NCI-H1105 treated with DMSO at 0.1 percent for 48 hours (cell line): Measurements from ENCODE around the gene TBC1D30.
"Not testable (repeated sequence)": the region's sequence is repeated elsewhere in the genome, so short reads cannot be mapped to it uniquely, and the experiment has no call there.

Source experiments
- DNase-seq: peaks from one replicate; lab custom pipeline; 2025; lab: John Stamatoyannopoulos, UW

The TBC1D30 gene, protein sequence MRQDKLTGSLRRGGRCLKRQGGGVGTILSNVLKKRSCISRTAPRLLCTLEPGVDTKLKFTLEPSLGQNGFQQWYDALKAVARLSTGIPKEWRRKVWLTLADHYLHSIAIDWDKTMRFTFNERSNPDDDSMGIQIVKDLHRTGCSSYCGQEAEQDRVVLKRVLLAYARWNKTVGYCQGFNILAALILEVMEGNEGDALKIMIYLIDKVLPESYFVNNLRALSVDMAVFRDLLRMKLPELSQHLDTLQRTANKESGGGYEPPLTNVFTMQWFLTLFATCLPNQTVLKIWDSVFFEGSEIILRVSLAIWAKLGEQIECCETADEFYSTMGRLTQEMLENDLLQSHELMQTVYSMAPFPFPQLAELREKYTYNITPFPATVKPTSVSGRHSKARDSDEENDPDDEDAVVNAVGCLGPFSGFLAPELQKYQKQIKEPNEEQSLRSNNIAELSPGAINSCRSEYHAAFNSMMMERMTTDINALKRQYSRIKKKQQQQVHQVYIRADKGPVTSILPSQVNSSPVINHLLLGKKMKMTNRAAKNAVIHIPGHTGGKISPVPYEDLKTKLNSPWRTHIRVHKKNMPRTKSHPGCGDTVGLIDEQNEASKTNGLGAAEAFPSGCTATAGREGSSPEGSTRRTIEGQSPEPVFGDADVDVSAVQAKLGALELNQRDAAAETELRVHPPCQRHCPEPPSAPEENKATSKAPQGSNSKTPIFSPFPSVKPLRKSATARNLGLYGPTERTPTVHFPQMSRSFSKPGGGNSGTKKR

DNA sequence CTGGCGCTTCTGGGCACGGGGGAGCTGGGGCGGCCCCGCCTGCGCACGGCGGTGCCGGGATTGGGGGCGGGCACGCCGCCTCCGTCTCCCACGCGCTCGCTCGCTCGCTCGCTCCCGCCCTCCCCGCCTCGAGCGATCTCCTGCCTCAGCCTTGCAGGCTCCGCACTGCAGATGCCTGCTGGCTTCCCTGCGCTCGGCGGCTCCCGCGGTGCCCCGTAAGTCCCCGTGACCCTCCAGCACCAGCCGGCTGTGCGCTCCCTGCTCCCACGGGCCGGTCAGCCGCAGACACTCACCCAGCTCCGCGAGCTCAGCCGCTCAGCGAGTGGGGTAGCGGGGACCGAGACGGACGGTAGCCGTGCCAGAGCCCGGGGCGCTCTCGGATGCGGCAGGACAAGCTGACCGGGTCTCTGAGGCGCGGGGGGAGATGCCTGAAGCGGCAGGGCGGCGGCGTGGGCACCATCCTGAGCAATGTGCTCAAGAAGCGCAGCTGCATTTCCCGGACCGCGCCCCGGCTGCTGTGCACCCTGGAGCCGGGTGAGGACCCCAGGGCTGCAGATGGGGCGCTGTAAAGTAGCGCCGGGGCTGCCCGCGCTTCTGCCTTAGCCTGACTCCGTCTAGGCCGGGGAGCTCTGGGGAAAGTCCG is at the start of gene TBC1D30:
TBC1D30 (plus strand) TSS at position 148 of the 643 bp plus-strand sequence; CDS start at position 381, 233 bp downstream.
- peak; percentile 76 for DNase-seq

DNA sequence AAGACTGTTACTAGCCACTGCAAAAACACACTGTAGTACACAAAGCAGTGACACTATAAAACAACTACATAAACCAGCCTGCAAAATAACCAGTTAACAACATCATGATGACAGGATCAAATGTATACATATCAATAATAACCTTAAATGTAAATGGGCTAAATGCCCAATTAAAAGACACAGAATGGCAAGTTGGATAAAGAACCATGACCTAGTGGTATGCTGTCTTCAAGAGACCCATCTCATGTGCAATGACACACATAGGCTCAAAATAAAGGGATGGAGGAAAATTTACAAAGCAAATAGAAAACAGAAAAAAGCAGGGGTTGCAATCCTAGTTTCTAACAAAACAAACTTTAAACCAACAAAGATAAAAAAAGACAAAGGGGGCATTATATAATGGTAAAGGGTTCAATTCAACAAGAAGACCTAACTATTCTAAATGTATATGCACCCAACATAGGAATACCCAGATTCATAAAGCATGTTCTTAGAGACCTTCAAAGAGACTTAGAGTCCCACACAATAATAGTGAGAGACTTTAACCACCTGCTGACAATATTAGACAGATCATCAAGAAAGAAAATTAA is 49.2 kb upstream of the TBC1D30 start:
- not testable (repeated sequence) for DNase-seq

DNA sequence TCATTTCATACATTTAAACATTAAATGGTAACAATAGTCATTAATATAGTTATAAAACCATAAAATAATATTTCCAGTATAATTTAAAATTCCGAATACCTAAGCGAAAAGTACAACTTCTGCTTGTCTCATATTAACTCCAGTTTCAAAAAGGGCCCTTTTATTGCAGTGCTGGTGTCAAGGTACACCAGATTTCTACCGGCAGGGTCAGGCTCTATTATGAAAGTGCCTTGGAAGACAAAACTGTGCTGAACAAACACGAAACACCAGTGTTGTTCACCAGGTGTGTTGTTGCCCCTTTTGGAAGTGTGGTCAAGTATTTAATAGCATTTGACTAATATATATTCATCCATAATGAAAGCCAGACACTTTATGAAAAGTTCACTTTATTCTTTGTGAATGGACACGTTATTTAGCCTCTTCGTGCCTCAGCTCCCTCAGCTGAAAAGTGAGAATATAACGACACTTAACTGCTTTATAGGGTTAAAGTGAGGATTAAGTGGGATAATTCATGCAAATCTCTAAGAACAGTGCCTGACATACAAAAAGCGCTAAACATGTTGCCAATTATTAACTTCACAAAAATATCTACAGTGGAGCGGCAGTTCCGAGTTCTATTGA is 45.0 kb upstream of the TBC1D30 start:
- no peak for DNase-seq

GRCh38 chr12:64780132-64780530 is 44.3 kb upstream of the TBC1D30 start:
- DNase-seq = no peak

GRCh38 chr12:64780531-64781279 is 43.7 kb upstream of the TBC1D30 start:
- DNase-seq = peak; percentile 76

- DNase-seq = peak; percentile 71
Measured at GRCh38 chr12:64781280-64782190, 42.9 kb upstream of the TBC1D30 start.

DNA sequence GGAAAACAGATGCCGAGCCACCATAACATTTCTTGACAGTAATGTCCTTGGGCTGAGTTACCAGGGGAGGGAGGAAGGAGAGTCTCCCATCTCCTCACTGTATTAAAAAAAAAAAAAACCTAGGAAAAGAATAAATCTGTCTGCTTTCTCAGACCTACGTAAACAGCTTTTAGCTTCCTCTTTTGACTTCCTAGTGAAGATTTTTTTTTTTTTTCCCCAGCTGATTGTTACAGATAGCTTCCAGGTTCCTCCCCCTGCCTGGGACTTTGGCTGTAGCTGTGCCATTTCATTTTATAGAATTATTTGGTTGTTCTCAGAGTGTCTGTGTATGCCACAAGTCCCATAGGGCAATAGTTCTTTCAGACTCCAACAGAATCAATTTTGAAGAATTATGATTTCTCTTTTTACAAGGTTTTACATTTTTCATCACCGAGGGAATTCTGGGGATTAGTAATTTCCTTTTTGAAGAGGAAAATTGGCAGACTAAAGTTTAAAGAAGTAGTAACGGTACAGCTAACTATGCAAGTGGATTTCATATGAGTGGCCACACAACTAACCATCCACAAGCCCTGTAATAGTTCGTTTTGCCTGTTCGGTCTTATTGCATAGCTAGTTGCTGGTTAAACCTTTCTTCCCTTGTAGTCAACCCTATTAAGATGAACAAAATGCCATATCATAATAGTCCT is 42.1 kb upstream of the TBC1D30 start:
- no peak for DNase-seq

- DNase-seq = no peak
Measured at GRCh38 chr12:64785838-64786237, 38.6 kb upstream of the TBC1D30 start.

- DNase-seq = no peak
Measured at GRCh38 chr12:64790166-64790565, 34.3 kb upstream of the TBC1D30 start.

GRCh38 chr12:64791036-64791435 is 33.4 kb upstream of the TBC1D30 start:
- no peak for DNase-seq

DNA sequence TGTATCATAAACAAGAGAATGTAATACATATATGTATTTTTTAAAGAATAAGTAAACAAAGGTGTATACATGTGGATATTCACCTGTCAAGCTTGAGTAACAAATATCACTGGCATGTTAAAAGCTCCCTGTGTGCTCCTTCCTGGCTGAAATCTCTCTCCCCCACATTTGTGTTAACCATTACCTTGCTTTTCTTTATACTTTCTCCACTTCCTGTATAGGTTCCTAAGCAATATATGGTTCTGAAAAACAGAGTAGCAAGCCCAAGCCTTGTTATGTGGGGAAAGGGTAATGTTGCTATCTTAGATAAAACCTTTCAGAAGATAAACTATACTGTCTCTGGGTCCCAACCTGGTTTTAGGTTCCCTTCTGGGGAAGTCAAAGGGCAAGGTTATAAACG is 32.3 kb upstream of the TBC1D30 start:
- DNase-seq = no peak

DNA sequence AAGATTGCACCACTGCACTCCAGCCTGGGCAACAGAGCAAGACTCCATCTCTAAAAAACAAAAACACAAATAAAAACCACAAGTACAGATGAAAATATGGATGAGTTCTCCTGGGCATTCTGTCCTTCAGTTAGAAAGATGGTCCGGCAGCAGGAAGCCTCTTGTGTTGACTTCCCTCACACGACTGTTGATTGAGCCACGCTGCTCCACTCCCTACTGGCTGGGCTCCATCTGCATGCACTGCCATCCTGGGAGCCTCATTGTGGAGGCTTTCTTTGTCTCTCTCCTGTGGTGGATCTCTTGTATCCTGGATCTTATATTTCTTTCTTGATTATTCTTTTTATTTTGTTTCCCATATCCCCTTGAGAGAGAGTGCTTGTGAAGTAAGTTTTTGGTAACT is 30.8 kb upstream of the TBC1D30 start:
- no peak for DNase-seq

DNA sequence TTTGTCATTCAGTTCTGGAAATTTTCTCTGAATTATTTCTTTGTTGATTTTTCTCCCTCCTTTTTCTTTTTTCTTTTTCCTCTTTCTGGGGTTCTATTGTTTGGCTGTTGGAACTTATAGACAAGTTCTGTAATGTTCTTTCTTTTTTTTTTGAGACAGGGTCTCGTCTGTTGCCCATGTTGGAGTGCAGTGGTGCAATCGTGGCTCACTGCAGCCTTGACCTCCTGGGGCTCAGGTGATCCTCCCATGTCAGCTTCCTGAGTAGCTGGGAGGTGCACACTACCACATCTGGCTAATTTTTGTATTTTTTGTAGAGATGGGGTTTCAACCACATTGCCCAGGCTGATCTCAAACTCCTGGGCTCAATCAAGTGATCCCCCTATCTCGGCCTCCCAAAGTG is 30.1 kb upstream of the TBC1D30 start:
- DNase-seq = no peak

DNA sequence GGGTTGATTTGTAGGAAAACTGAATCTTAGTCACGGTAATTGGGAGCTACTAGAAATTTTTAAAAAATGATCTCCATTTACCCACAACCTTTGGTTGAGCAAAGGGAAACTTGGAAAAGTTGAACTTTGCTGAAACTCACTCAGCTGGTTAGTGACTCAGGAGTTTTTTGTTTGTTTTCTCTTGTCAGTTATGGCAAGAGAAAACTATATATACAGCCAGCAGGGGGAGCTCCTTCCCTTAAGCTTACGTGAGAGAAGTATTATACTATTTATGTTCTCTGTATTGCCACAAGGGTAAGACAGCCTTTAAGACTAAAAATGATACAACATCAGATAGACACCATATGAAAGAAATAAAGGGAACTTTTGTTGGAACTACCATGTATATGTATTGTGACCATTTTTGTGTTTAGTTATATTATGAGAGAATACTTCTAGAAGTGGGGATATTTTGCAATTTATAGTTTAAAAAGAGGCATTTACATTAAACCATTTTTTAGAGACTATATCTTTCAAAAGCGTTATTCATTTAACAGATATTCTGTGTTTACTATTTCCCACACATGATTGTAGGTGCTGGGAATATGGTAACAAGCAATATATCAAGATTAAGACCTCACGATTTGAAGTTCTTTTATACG is 28.1 kb upstream of the TBC1D30 start:
- peak; percentile 80 for DNase-seq

- DNase-seq = no peak
Measured at GRCh38 chr12:64797156-64797555, 27.3 kb upstream of the TBC1D30 start.

DNA sequence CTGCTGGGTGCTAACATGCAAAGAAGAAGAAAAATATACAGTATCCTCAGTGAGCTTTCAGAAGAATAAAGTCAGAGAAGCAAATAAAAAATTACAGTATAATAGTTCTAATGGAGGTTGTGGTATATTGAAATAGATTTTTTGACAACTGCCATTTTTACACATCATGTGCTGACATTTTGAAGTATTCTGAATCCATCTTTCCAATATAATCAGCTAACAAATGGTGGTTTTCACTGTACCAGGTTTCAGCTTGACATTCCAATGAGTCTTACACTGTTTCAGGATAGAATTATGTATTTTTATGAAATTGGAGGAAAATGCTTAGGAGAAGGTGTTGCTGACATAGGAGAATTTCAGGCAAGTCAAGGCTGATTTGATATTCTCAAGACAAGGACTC is 26.3 kb upstream of the TBC1D30 start:
- DNase-seq = no peak

- DNase-seq = no peak
Measured at GRCh38 chr12:64800640-64801039, 23.8 kb upstream of the TBC1D30 start.

- peak; percentile 18 for DNase-seq
Measured at GRCh38 chr12:64801381-64801780, 23.1 kb upstream of the TBC1D30 start.

GRCh38 chr12:64802180-64802775 is 22.2 kb upstream of the TBC1D30 start:
- DNase-seq = peak; percentile 44
